ENCODE results near the gene ADIPOQ.
"Not testable (repeated sequence)": the region's sequence is repeated elsewhere in the genome, so short reads cannot be mapped to it uniquely, and the experiment has no call there.

The ADIPOQ gene

DNA sequence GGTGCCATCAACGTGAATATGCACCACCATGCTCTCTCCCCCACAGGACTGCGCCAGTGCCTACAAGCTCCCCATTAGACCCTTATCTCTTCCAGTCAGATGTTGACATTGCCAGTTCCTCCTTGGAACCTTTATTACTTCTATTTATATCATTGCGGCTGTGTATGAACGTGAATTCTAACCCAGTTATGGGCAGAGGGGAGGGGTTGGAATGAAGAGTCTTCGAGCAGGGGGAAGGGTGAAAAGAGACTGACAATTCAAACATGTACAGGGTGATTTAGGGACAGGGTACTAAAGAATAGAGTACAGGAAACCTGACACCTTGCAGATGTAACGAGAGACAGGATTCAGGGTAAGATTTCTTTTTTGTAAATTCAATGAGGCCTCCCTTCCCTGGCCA, 46.1 kb downstream of the ADIPOQ start:
- Histone ChIP-seq H3K4me2 (ENCODE audit: low read length) (no peak overlapping the region), H3K4me3 (ENCODE audit: low read length) (no peak overlapping the region), H3K4me1 (ENCODE audit: low read length) (no peaks in the 10 kb centered on the region), H3K9me3 (ENCODE audit: insufficient read depth, low read length) (no peaks in the 10 kb centered on the region), H3K27ac (ENCODE audit: low read length) (no peak overlapping the region), H3K36me3 (replicated peaks; ENCODE audit: low read depth, low read length) (no peaks in the 10 kb centered on the region), H3K9ac (ENCODE audit: low read length) (no peak overlapping the region), H3K79me2 (ENCODE audit: low read length) (no peaks in the 10 kb centered on the region), H2AFZ (ENCODE audit: low read depth, low read length) (no peak overlapping the region), H3K27me3 (ENCODE audit: low read depth, low read length) (peaks cover 11% of the 10 kb centered on the region; the same call in 1 of the 2 replicates), H4K20me1 (ENCODE audit: insufficient read depth, low read length) (no peaks in the 10 kb centered on the region)
- TF ChIP-seq, protein P1, sequence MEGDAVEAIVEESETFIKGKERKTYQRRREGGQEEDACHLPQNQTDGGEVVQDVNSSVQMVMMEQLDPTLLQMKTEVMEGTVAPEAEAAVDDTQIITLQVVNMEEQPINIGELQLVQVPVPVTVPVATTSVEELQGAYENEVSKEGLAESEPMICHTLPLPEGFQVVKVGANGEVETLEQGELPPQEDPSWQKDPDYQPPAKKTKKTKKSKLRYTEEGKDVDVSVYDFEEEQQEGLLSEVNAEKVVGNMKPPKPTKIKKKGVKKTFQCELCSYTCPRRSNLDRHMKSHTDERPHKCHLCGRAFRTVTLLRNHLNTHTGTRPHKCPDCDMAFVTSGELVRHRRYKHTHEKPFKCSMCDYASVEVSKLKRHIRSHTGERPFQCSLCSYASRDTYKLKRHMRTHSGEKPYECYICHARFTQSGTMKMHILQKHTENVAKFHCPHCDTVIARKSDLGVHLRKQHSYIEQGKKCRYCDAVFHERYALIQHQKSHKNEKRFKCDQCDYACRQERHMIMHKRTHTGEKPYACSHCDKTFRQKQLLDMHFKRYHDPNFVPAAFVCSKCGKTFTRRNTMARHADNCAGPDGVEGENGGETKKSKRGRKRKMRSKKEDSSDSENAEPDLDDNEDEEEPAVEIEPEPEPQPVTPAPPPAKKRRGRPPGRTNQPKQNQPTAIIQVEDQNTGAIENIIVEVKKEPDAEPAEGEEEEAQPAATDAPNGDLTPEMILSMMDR (IDR thresholded peaks at IDR 0.05; ENCODE audit: low read depth, low read length) = no peak
- no peak for TF ChIP-seq EZH2phosphoT487 (IDR thresholded peaks at IDR 0.05; ENCODE audit: low read depth)

GRCh38 chr3:186889698-186890097, 47.2 kb downstream of the ADIPOQ start:
- not testable (repeated sequence) for H4K20me1 ChIP-seq (ENCODE audit: insufficient read depth, low read length); H3K4me2 ChIP-seq (ENCODE audit: low read length)

DNA sequence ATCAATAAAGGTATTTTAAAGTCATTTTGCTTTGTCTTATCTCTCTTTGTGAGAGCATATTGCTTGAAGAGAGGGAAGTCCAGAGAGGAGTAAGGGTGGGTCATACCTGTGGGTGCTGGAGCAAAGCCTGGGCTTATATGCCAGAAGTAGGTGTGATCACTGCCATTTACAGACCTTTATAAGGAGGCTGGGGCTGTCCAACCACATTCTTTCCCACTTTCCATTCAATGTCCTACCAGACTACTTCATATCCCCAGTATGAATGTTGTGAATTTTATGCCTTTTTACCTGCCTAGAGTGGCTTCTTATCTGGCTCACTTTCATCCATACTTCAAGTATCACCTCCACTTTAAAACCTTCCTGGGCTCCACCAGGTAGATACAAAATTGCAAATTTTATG, 48.4 kb downstream of the ADIPOQ start:
- no peaks in the 10 kb centered on the region for H3K36me3 ChIP-seq (replicated peaks; ENCODE audit: low read depth, low read length)
- no peak overlapping the region for H3K27ac ChIP-seq (ENCODE audit: low read length)
- no peaks in the 10 kb centered on the region for H3K79me2 ChIP-seq (ENCODE audit: low read length)
- H3K4me2 ChIP-seq (ENCODE audit: low read length) = no peak overlapping the region
- no peak for TF ChIP-seq EZH2phosphoT487 (IDR thresholded peaks at IDR 0.05; ENCODE audit: low read depth)
- TF ChIP-seq, protein P1 (IDR thresholded peaks at IDR 0.05; ENCODE audit: low read depth, low read length) = no peak
- no peaks in the 10 kb centered on the region for H4K20me1 ChIP-seq (ENCODE audit: insufficient read depth, low read length)
- no peak overlapping the region for H2AFZ ChIP-seq (ENCODE audit: low read depth, low read length)
- H3K9me3 ChIP-seq (ENCODE audit: insufficient read depth, low read length) = no peaks in the 10 kb centered on the region
- H3K4me3 ChIP-seq (ENCODE audit: low read length) = no peak overlapping the region
- H3K9ac ChIP-seq (ENCODE audit: low read length) = no peak overlapping the region
- peaks cover 11% of the 10 kb centered on the region; the same call in 1 of the 2 replicates for H3K27me3 ChIP-seq (ENCODE audit: low read depth, low read length)
- H3K4me1 ChIP-seq (ENCODE audit: low read length) = no peaks in the 10 kb centered on the region

More at GRCh38 chr3:186889698-186890097, 47.2 kb downstream of the ADIPOQ start:
- not testable (repeated sequence) for H3K9ac ChIP-seq (ENCODE audit: low read length); H3K4me3 ChIP-seq (ENCODE audit: low read length); H2AFZ ChIP-seq (ENCODE audit: low read depth, low read length); H3K36me3 ChIP-seq (replicated peaks; ENCODE audit: low read depth, low read length); H3K79me2 ChIP-seq (ENCODE audit: low read length); H3K4me1 ChIP-seq (ENCODE audit: low read length); H3K27ac ChIP-seq (ENCODE audit: low read length); H3K9me3 ChIP-seq (ENCODE audit: insufficient read depth, low read length)
- H3K27me3 ChIP-seq (ENCODE audit: low read depth, low read length) = peaks cover 11% of the 10 kb centered on the region; the same call in 1 of the 2 replicates

DNA sequence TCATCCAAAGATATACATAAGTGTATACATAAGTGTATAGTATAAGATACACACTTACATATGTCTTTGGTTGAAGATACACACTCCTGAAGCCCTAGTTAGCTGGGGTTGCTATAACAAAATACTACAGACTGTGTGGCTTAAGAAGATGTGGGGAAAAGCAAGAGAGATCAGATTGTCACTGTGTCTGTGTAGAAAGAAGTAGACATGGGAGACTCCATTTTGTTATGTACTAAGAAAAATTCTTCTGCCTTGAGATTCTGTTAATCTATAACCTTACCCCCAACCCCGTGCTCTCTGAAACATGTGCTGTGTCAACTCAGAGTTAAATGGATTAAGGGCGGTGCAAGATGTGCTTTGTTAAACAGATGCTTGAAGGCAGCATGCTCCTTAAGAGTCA, 50.6 kb downstream of the ADIPOQ start:
- H3K27me3 ChIP-seq (ENCODE audit: low read depth, low read length); H3K9me3 ChIP-seq (ENCODE audit: insufficient read depth, low read length); H4K20me1 ChIP-seq (ENCODE audit: insufficient read depth, low read length); H3K4me3 ChIP-seq (ENCODE audit: low read length); H3K27ac ChIP-seq (ENCODE audit: low read length); H3K79me2 ChIP-seq (ENCODE audit: low read length); H3K4me2 ChIP-seq (ENCODE audit: low read length); H3K4me1 ChIP-seq (ENCODE audit: low read length); H2AFZ ChIP-seq (ENCODE audit: low read depth, low read length); H3K36me3 ChIP-seq (replicated peaks; ENCODE audit: low read depth, low read length); H3K9ac ChIP-seq (ENCODE audit: low read length): not testable (repeated sequence)

- no peaks in the 10 kb centered on the region for H3K79me2 ChIP-seq (ENCODE audit: low read length)
- no peaks in the 10 kb centered on the region for H3K4me1 ChIP-seq (ENCODE audit: low read length)
- H3K27ac ChIP-seq (ENCODE audit: low read length) = no peak overlapping the region
- no peaks in the 10 kb centered on the region for H3K9me3 ChIP-seq (ENCODE audit: insufficient read depth, low read length)
- H4K20me1 ChIP-seq (ENCODE audit: insufficient read depth, low read length) = no peaks in the 10 kb centered on the region
- no peak for TF ChIP-seq EZH2phosphoT487 (IDR thresholded peaks at IDR 0.05; ENCODE audit: low read depth)
- TF ChIP-seq, protein P1 (IDR thresholded peaks at IDR 0.05; ENCODE audit: low read depth, low read length) = no peak
- H3K36me3 ChIP-seq (replicated peaks; ENCODE audit: low read depth, low read length) = no peaks in the 10 kb centered on the region
- no peak overlapping the region for H3K4me3 ChIP-seq (ENCODE audit: low read length)
- H3K4me2 ChIP-seq (ENCODE audit: low read length) = no peak overlapping the region
- H2AFZ ChIP-seq (ENCODE audit: low read depth, low read length) = no peak overlapping the region
- no peaks in the 10 kb centered on the region for H3K27me3 ChIP-seq (ENCODE audit: low read depth, low read length)
- no peak overlapping the region for H3K9ac ChIP-seq (ENCODE audit: low read length)
Measured at GRCh38 chr3:186895406-186895805, 52.9 kb downstream of the ADIPOQ start.

Data from OCI-LY3 (cell line).